ENCODE results near the gene CLSTN3.
A peak's percentile ranks its signal among the peaks of the same experiment; 100 is the strongest.

CLSTN3 gene

DNA sequence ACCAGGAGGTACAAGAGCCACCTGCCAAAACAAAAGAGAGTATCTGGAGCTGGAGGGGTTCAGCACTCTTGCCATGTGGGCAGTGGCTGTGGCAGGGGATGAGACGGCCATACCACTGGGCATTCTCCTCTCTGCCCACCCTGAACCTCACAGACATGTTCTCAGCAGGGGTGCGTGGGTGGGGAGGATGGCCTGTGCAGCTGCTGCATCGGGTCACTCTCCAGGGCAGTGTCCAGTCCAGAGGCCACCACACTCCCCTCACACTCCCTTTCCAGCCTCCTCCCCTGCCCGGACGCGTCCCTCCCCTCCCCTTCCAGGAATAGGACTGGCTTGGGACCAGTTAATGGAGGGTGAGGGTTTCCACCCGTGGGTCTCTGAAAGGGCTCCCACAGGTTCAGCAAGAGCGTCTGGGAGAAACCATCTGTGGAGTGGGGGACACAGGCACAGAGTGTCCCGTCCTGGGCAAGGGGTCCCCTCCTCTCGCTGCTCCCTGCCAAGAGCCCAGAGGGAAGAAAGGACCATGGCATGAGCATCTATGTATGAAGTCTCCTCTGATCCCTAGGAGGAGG, 38.4 kb upstream of the CLSTN3 start:
- H3K4me3 ChIP-seq (ENCODE audit: control insufficient read depth, low read depth, low read length) = peak overlapping the region; percentile 60
- DNase-seq (ENCODE audit: low read depth) = no peak
- TF ChIP-seq, protein P1, sequence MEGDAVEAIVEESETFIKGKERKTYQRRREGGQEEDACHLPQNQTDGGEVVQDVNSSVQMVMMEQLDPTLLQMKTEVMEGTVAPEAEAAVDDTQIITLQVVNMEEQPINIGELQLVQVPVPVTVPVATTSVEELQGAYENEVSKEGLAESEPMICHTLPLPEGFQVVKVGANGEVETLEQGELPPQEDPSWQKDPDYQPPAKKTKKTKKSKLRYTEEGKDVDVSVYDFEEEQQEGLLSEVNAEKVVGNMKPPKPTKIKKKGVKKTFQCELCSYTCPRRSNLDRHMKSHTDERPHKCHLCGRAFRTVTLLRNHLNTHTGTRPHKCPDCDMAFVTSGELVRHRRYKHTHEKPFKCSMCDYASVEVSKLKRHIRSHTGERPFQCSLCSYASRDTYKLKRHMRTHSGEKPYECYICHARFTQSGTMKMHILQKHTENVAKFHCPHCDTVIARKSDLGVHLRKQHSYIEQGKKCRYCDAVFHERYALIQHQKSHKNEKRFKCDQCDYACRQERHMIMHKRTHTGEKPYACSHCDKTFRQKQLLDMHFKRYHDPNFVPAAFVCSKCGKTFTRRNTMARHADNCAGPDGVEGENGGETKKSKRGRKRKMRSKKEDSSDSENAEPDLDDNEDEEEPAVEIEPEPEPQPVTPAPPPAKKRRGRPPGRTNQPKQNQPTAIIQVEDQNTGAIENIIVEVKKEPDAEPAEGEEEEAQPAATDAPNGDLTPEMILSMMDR (conservative IDR thresholded peaks at IDR 0.05; ENCODE audit: control insufficient read depth, insufficient read depth, low read depth, low read length) = no peak

DNA sequence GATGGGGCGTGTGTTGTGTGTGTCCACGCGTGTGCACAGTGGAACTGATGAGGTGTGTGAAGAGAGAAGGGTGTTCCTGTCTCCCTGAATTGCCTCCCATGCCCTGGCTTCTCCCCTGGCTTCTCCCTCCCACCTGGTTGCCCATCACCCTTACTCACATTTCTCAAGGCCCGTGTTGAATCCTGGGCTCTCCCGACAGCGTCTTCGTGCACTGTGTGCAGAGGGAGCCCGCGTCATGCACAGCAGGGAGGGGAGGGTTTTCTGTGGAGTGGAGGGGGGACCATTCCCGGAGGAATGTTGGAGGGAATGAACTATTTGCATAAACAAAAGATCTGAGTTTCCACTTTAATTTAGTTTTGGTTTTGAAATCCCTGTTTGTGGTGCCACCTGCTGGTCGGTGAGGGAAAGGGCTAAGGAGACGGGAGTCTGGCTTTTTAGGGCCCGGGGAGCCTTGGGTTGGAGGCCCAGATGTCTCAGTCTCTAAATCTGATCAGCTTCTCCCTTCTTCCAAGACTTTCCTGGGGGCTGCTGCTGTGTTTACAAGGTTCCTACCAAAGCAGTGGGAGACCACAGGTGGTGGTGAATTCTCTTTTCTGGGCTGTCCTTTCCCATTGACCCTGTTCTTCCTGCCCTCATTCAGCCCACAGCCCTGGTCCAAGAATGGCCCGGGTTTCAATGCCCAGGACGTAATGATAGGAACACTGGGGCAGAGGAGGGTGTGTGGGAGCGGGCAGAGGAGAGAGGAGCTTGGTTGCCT, 37.8 kb upstream of the CLSTN3 start, which contains the start of gene C1R:
Gene C1R (minus strand): TSS at position 217 of the 757 bp plus-strand sequence. CDS start 57 bp downstream, at position 160.
- peak within 1 kb of the TSS; percentile 60 for H3K4me3 ChIP-seq (ENCODE audit: control insufficient read depth, low read depth, low read length)
- TF ChIP-seq, protein P1 (conservative IDR thresholded peaks at IDR 0.05; ENCODE audit: control insufficient read depth, insufficient read depth, low read depth, low read length) = peak; percentile 84
- peak; percentile 92 for DNase-seq (ENCODE audit: low read depth)

DNA sequence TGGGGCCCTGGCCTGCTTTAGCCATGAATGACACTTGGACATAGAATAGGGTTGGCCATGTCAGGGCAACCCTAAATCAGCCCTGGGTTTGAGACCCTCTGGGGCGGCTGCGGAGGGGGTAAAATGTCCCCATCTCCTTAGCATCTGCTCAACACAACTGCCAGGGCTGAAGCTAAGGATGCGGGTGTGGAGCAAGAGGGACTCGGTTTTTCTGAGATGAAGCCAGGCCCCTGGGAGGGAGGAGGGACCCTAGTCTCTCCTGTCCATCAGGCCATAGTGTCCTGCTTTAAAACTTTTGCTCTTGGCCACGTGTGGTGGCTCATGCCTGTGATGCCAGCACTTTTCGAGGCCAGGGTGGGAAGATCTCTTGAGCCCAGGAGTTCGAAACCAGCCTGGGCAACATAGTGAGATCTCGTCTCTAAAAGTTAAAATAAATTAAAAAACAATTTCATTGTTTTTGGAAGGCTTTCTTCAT, 37.1 kb upstream of the CLSTN3 start:
- TF ChIP-seq, protein P1 (conservative IDR thresholded peaks at IDR 0.05; ENCODE audit: control insufficient read depth, insufficient read depth, low read depth, low read length) = no peak
- DNase-seq (ENCODE audit: low read depth) = no peak
- no peak overlapping the region for H3K4me3 ChIP-seq (ENCODE audit: control insufficient read depth, low read depth, low read length)

DNA sequence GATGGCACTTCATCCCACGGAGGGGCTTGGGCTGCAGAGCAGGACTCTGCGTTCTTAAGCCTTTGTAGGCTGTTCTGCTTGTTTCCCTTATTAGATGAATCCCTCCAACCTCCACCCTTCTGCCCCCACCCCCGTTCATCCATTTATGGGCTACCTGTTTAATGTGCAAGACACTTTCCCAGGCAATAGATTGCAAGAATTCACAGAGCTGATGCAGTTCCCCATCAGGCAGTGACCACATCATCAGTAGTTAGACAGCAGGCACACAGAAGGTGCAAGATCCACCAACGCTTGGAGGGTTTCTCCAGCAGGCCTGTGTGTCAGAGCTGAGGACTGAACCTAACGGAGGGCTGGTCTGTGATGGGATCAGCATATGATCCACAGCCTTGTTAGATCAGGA, 36.7 kb upstream of the CLSTN3 start:
- TF ChIP-seq, protein P1 (conservative IDR thresholded peaks at IDR 0.05; ENCODE audit: control insufficient read depth, insufficient read depth, low read depth, low read length) = no peak
- peak; percentile 30 for DNase-seq (ENCODE audit: low read depth)

DNA sequence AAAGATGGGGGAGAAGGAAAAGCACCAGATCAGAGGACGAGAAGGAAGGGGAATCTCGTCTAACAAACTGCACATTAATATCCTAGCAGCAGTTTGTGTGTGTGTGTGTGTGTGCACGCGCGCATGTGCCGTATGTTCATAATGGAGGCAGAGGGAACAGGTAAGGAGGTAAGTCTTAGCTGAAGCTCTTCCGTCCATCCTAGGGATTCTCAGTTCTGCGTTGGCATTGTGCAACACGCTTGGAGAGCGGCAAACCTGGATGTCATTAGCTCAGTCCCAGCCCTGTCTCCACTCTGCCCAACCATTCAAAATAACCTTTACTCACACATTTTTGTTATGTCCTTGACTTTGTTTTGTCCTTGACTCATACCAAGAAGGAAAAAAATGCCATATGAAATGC, 36.3 kb upstream of the CLSTN3 start:
- TF ChIP-seq, protein P1 (conservative IDR thresholded peaks at IDR 0.05; ENCODE audit: control insufficient read depth, insufficient read depth, low read depth, low read length) = no peak
- peak; percentile 71 for DNase-seq (ENCODE audit: low read depth)
- no peak overlapping the region for H3K4me3 ChIP-seq (ENCODE audit: control insufficient read depth, low read depth, low read length)

More for the DNA sequence above, 36.7 kb upstream of the CLSTN3 start:
- H3K4me3 ChIP-seq (ENCODE audit: control insufficient read depth, low read depth, low read length) = no peak overlapping the region

DNA sequence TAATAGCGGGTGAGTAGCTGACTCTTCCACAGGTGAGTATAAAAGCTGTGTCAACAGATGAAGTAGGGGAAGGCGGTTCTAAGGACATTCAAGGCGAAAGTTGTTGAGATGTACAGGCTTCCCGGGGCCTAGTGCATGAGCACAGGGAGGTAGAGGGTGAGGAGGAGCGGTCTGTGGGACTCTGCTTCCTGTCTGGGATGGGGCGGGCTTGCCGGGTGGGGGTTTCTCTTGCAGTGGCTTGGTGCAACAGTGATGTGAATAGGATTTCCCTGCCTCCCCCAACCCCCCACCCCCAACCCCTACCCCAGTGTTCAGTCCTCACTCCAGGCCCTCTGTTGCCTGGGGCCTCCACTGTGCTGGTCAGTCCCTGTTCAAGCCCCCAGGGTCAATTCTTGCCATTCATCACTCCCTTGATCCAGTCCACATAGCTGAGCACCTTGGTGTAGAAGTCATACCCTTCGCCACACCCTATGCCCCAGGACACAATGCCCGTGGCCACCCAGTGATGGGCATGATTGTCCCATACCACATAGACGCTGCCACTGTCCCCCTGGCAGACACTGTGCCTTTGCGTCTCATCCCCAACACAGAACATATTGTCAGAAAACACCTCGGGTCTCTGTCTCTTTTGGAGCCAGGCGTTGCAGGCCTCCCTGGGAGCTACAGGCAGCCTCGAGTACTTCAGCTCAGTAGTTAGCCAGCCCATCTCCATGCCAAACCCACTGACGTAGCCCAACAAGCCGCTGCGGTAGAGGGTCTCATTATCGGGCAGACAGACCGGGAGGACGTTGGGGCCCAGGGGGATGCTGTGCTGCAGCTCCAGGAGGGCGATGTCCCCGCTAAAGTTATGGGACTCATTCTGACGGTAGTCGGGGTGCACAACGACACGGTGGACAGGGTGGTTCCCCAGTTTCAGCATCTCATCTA, 33.9 kb upstream of the CLSTN3 start:
- no peak for DNase-seq (ENCODE audit: low read depth)
- H3K4me3 ChIP-seq (ENCODE audit: control insufficient read depth, low read depth, low read length) = no peak overlapping the region
- TF ChIP-seq, protein P1 (conservative IDR thresholded peaks at IDR 0.05; ENCODE audit: control insufficient read depth, insufficient read depth, low read depth, low read length) = no peak

Data from fibroblast of mammary gland (primary cell).